Liver (tissue), 9 donors: Measurements from ENCODE around the gene COX18. TPM values are rescaled to one million over a fixed set of nuclear protein-coding genes. Genes with fewer than 3 reads are reported as not detected.

Source experiments
- DNase-seq: peaks from one replicate; pipeline ENCODE4 v3.0.0-alpha.2; 2017; ENCODE audit warnings: low spot score
- H3K27ac ChIP-seq, 2 donors: one replicate each; pipeline ENCODE4 v1.7.0; 2013; ENCODE audit warnings: inconsistent platforms in 2 of 2, low read length in 2 of 2, control low read depth in 1 of 2, low read depth in 1 of 2, mild to moderate bottlenecking in 1 of 2
- H3K27me3 ChIP-seq, 4 donors: one replicate each; pipeline versions ENCODE4 v1.6.1 to v1.7.0; 2013; ENCODE audit warnings: low read length in 3 of 4, inconsistent platforms in 1 of 4, mild to moderate bottlenecking in 1 of 4, moderate library complexity in 1 of 4; ENCODE audit not compliant: control insufficient read depth in 4 of 4, insufficient read depth in 4 of 4
- H3K36me3 ChIP-seq, 4 donors: one replicate each; pipeline versions ENCODE4 v1.6.1 to v1.7.0; 2013; ENCODE audit warnings: low read length in 3 of 4, mild to moderate bottlenecking in 3 of 4, low read depth in 1 of 4, moderate library complexity in 1 of 4; ENCODE audit not compliant: control insufficient read depth in 4 of 4, insufficient read depth in 3 of 4
- H3K4me1 ChIP-seq, 4 donors: one replicate each; pipeline versions ENCODE4 v1.6.1 to v1.7.0; 2013; ENCODE audit warnings: low read length in 3 of 4, mild to moderate bottlenecking in 3 of 4, moderate library complexity in 1 of 4; ENCODE audit not compliant: control insufficient read depth in 4 of 4, insufficient read depth in 4 of 4
- H3K4me3 ChIP-seq, 3 donors: one replicate each; pipeline versions ENCODE4 v1.6.1 to v1.7.0; 2013; ENCODE audit warnings: low read length in 3 of 3, control low read depth in 1 of 3, low read depth in 1 of 3, mild to moderate bottlenecking in 1 of 3
- H3K9ac ChIP-seq, 2 donors: one replicate each; pipeline ENCODE4 v1.7.0; 2013; ENCODE audit warnings: low read length in 2 of 2, mild to moderate bottlenecking in 2 of 2, moderate library complexity in 2 of 2, control low read depth in 1 of 2, low read depth in 1 of 2
- H3K9me3 ChIP-seq, 4 donors: one replicate each; pipeline versions ENCODE4 v1.6.1 to v1.7.0; 2013; ENCODE audit warnings: low read length in 3 of 4; ENCODE audit not compliant: control insufficient read depth in 4 of 4
- CTCF ChIP-seq: fragments of 150-350 bp; IDR thresholded peaks from 2 replicates; pipeline ENCODE4 v1.5.1; 2017; ENCODE audit warnings: improper control_type of control experiment, low read depth, low read length; ENCODE audit not compliant: missing input control
- EGR1 ChIP-seq, 2 donors: IDR thresholded peaks; 2 replicates each; pipeline ENCODE4 v1.6.1; 2016 to 2018; ENCODE audit warnings: antibody characterized with exemption in 2 of 2, low read depth in 2 of 2
- FOXA1 ChIP-seq: IDR thresholded peaks from 2 replicates; pipeline ENCODE4 v1.6.1; 2016; ENCODE audit warnings: antibody characterized with exemption
- FOXA2 ChIP-seq: IDR thresholded peaks from 2 replicates; pipeline ENCODE4 v1.6.1; 2016; ENCODE audit warnings: antibody characterized with exemption
- GABPA ChIP-seq, 2 donors: IDR thresholded peaks in 1 of 2; conservative IDR thresholded peaks in 1 of 2; 2 replicates each; pipeline ENCODE4 v1.6.1; 2016; ENCODE audit warnings: antibody characterized with exemption in 2 of 2, mild to moderate bottlenecking in 1 of 2, moderate library complexity in 1 of 2
- HNF4A ChIP-seq, 2 donors: conservative IDR thresholded peaks; 2 replicates each; pipeline ENCODE4 v1.6.1; 2016; ENCODE audit warnings: antibody characterized with exemption in 2 of 2, mild to moderate bottlenecking in 2 of 2
- HNF4G ChIP-seq: IDR thresholded peaks from 2 replicates; pipeline ENCODE4 v1.6.1; 2016; ENCODE audit warnings: antibody characterized with exemption
- JUND ChIP-seq, 2 donors: IDR thresholded peaks; 2 replicates each; pipeline ENCODE4 v1.6.1; 2016; ENCODE audit warnings: antibody characterized with exemption in 2 of 2
- NR2F2 ChIP-seq: IDR thresholded peaks from 2 replicates; pipeline ENCODE4 v1.6.1; 2016; ENCODE audit warnings: antibody characterized with exemption
- RAD21 ChIP-seq, 2 donors: IDR thresholded peaks; 2 replicates each; pipeline ENCODE4 v1.6.1; 2016; ENCODE audit warnings: antibody characterized with exemption in 2 of 2, mild to moderate bottlenecking in 2 of 2
- RXRA ChIP-seq, 2 donors: IDR thresholded peaks; 2 replicates each; pipeline ENCODE4 v1.6.1; 2017 to 2018; ENCODE audit warnings: antibody characterized with exemption in 2 of 2, mild to moderate bottlenecking in 1 of 2
- SP1 ChIP-seq: IDR thresholded peaks from 2 replicates; pipeline ENCODE4 v1.6.1; 2018; ENCODE audit warnings: antibody characterized with exemption, mild to moderate bottlenecking
- TAF1 ChIP-seq: conservative IDR thresholded peaks from 2 replicates; pipeline ENCODE4 v1.6.1; 2016; ENCODE audit warnings: antibody characterized with exemption, mild to moderate bottlenecking
- YY1 ChIP-seq: IDR thresholded peaks from 2 replicates; pipeline ENCODE4 v1.6.1; 2016; ENCODE audit warnings: antibody characterized with exemption, mild to moderate bottlenecking
- WGBS: extraction: QIAGEN DNeasy Blood & Tissue Kit; methylation state at CpG from one replicate; pipeline ENCODE4 v1.1.7; 2013; 5-methylcytosine and 5-hydroxymethylcytosine counted together
- polyA plus RNA-seq, 2 donors: library from polyadenylated mRNA; stranded (reverse) in 1 of 2; unstranded in 1 of 2; fragments of 200-250 nt in 1 of 2; fragments of >200 nt in 1 of 2; fragmentation: Nextera tagmentation in 1 of 2; extraction: Ambion mirVana in 1 of 2; gene quantifications; one replicate each; pipeline versions ENCODE4 v1.2.1 to v1.2.3, GENCODE V29; 2013 to 2015
- total RNA-seq, 2 donors: library from RNA; depleted of rRNA; stranded (reverse); fragments of >200 nt; gene quantifications; one replicate each; pipeline ENCODE4 v1.2.3, GENCODE V29; 2014
- TF ChIP-seq, protein P1 (sequence below): IDR thresholded peaks from 2 replicates; pipeline ENCODE4 v1.6.1; 2016; ENCODE audit warnings: antibody characterized with exemption
- TF ChIP-seq, protein P2 (sequence below): IDR thresholded peaks from 2 replicates; pipeline ENCODE4 v1.6.1; 2016; ENCODE audit warnings: antibody characterized with exemption, mild to moderate bottlenecking
- TF ChIP-seq, protein P3 (sequence below): IDR thresholded peaks from 2 replicates; pipeline ENCODE4 v1.6.1; 2016; ENCODE audit warnings: antibody characterized with exemption
- TF ChIP-seq, protein P4 (sequence below): IDR thresholded peaks from 2 replicates; pipeline ENCODE4 v1.6.1; 2016; ENCODE audit warnings: antibody characterized with exemption
- donor health status: healthy.
- donor health status: healthy.
- donor health status: healthy.
- donor health status: healthy.
- donor health status: healthy.

Gene COX18
- total and polyA plus RNA-seq, 4 donors = 6.2 to 27.3 (median 18.4) TPM

GRCh38 chr4:73037057-73037456 lies 32.5 kb downstream of the COX18 start:
- WGBS = 92% methylated on average over 4 of the region's 4 CpGs
- no peaks in the 10 kb centered on the region for H3K36me3 ChIP-seq
- H3K27me3 ChIP-seq = no peaks in the 10 kb centered on the region
- peak overlapping the region in 2 of 3 donors; percentile 14 to 41 for H3K4me3 ChIP-seq
- TF ChIP-seq HNF4A (conservative IDR thresholded peaks at IDR 0.05) = no peak
- TF ChIP-seq EGR1 (IDR thresholded peaks at IDR 0.05; ENCODE audit: low read depth in 2 of 2) = no peak
- no peak for TF ChIP-seq NR2F2
- TF ChIP-seq TAF1 = no peak
- TF ChIP-seq GABPA (IDR thresholded peaks at IDR 0.05 in 1 of 2, conservative IDR thresholded peaks at IDR 0.05 in 1 of 2) = no peak
- TF ChIP-seq SP1 = no peak
- TF ChIP-seq, protein P1, sequence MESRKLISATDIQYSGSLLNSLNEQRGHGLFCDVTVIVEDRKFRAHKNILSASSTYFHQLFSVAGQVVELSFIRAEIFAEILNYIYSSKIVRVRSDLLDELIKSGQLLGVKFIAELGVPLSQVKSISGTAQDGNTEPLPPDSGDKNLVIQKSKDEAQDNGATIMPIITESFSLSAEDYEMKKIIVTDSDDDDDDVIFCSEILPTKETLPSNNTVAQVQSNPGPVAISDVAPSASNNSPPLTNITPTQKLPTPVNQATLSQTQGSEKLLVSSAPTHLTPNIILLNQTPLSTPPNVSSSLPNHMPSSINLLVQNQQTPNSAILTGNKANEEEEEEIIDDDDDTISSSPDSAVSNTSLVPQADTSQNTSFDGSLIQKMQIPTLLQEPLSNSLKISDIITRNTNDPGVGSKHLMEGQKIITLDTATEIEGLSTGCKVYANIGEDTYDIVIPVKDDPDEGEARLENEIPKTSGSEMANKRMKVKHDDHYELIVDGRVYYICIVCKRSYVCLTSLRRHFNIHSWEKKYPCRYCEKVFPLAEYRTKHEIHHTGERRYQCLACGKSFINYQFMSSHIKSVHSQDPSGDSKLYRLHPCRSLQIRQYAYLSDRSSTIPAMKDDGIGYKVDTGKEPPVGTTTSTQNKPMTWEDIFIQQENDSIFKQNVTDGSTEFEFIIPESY = no peak
- TF ChIP-seq HNF4G = no peak
- TF ChIP-seq, protein P2, sequence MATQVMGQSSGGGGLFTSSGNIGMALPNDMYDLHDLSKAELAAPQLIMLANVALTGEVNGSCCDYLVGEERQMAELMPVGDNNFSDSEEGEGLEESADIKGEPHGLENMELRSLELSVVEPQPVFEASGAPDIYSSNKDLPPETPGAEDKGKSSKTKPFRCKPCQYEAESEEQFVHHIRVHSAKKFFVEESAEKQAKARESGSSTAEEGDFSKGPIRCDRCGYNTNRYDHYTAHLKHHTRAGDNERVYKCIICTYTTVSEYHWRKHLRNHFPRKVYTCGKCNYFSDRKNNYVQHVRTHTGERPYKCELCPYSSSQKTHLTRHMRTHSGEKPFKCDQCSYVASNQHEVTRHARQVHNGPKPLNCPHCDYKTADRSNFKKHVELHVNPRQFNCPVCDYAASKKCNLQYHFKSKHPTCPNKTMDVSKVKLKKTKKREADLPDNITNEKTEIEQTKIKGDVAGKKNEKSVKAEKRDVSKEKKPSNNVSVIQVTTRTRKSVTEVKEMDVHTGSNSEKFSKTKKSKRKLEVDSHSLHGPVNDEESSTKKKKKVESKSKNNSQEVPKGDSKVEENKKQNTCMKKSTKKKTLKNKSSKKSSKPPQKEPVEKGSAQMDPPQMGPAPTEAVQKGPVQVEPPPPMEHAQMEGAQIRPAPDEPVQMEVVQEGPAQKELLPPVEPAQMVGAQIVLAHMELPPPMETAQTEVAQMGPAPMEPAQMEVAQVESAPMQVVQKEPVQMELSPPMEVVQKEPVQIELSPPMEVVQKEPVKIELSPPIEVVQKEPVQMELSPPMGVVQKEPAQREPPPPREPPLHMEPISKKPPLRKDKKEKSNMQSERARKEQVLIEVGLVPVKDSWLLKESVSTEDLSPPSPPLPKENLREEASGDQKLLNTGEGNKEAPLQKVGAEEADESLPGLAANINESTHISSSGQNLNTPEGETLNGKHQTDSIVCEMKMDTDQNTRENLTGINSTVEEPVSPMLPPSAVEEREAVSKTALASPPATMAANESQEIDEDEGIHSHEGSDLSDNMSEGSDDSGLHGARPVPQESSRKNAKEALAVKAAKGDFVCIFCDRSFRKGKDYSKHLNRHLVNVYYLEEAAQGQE = no peak
- TF ChIP-seq JUND (IDR thresholded peaks at IDR 0.05) = no peak
- no peak for TF ChIP-seq FOXA1
- TF ChIP-seq, protein P3, sequence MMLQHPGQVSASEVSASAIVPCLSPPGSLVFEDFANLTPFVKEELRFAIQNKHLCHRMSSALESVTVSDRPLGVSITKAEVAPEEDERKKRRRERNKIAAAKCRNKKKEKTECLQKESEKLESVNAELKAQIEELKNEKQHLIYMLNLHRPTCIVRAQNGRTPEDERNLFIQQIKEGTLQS = no peak
- TF ChIP-seq, protein P4, sequence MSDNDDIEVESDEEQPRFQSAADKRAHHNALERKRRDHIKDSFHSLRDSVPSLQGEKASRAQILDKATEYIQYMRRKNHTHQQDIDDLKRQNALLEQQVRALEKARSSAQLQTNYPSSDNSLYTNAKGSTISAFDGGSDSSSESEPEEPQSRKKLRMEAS = no peak
- no peak for TF ChIP-seq CTCF
- TF ChIP-seq FOXA2 = no peak
- no peak for TF ChIP-seq YY1
- no peak for TF ChIP-seq RXRA (IDR thresholded peaks at IDR 0.05)
- TF ChIP-seq RAD21 (IDR thresholded peaks at IDR 0.05) = no peak
- H3K27ac ChIP-seq = no peak overlapping the region
- H3K9me3 ChIP-seq = peaks cover 3 to 26% (median 15%) of the 10 kb centered on the region in 4 donors
- no peak overlapping the region for H3K9ac ChIP-seq
- H3K4me1 ChIP-seq = no peaks in the 10 kb centered on the region
- DNase-seq = no peak
